H1 (cell line): ENCODE data around the gene CPZ. TPM values are rescaled to one million over a fixed set of nuclear protein-coding genes. Genes with fewer than 3 reads are reported as not detected.

Experiments used
- RBBP5 ChIP-seq: IDR thresholded peaks from 2 replicates; pipeline ENCODE4 v1.7.1; 2012; ENCODE audit warnings: low read depth, mild to moderate bottlenecking, inconsistent platforms, low read length, moderate library complexity, borderline replicate concordance
- SIN3A ChIP-seq, 2 experiments: IDR thresholded peaks in 1 of 2; conservative IDR thresholded peaks in 1 of 2; 2 replicates each; pipeline ENCODE4 v1.6.1; 2011 to 2012; ENCODE audit warnings: low read length in 2 of 2, improper control_type of control experiment in 1 of 2, low read depth in 1 of 2, mild to moderate bottlenecking in 1 of 2
- polyA plus RNA-seq, 7 experiments: library from polyadenylated mRNA; depleted of rRNA in 3 of 7; stranded (reverse) in 5 of 7; unstranded in 2 of 7; fragments of >200 nt in 5 of 7; fragments of 200-250 nt in 2 of 7; gene quantifications; 1 replicate in 5 of 7; 2 replicates in 1 of 7; 4 replicates in 1 of 7; pipeline versions ENCODE4 v1.2.1 to v1.2.3, GENCODE V29; 2011 to 2013; ENCODE audit warnings: missing spikeins in 2 of 7, mixed read lengths in 2 of 7
- total RNA-seq: library from RNA; stranded (reverse); fragmentation: NEBNext Ultra II Directional; extraction: Animal tissue kit (Norgen Biotek cat#: 25700); gene quantifications from 2 replicates; pipeline ENCODE4 v1.2.1, GENCODE V29; 2021

The CPZ gene
- total and polyA plus RNA-seq, 2 of the 8 experiments (the other 6 are each of a cell fraction or from before 2014, with no cell fraction given) = 28.8 to 40.7 TPM

DNA sequence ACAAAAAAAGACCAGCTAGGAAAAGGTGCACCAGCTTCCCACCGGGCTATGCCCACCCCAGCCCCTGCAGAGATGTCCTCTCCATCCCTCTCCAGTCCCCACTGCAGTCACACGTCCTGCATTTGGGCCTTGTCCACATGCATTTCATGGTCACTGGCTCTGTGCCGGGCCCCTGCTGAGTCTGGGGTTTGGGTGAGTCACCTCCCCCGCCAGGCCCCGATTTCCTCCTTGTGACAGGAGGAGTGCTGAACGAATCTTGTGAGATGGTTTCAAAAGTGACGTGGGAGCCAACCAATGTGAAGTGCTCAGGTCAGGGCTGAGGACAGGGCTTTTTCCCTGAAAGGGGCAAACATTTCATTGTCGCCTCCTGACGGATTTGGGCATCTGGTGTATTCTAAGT is 7.1 kb downstream of the CPZ start (continued):
- TF ChIP-seq RBBP5 (no peak), SIN3A (conservative IDR thresholded peaks at IDR 0.05 in 1 of 2, IDR thresholded peaks at IDR 0.05 in 1 of 2; ENCODE audit: low read depth in 1 of 2, low read length in 2 of 2) (no peak)
